Esophagus (tissue), 2 donors: Measurements from ENCODE around the gene SPEG. TPM values are rescaled to one million over a fixed set of nuclear protein-coding genes. Genes with fewer than 3 reads are reported as not detected.

Source experiments
- H3K27ac ChIP-seq, 2 donors: one replicate each; pipeline ENCODE4 v1.5.1; 2013; ENCODE audit warnings: low read depth in 2 of 2, mild to moderate bottlenecking in 2 of 2, inconsistent platforms in 1 of 2, low read length in 1 of 2, moderate library complexity in 1 of 2
- H3K27me3 ChIP-seq, 2 donors: one replicate each; pipeline ENCODE4 v1.6.1; 2013; ENCODE audit warnings: low read length in 2 of 2, control low read depth in 1 of 2, mild to moderate bottlenecking in 1 of 2; ENCODE audit not compliant: insufficient read depth in 2 of 2, control insufficient read depth in 1 of 2
- H3K36me3 ChIP-seq, 2 donors: one replicate each; pipeline ENCODE4 v1.6.1; 2013; ENCODE audit warnings: low read length in 1 of 2; ENCODE audit not compliant: control insufficient read depth in 2 of 2, insufficient read depth in 2 of 2
- H3K4me1 ChIP-seq, 2 donors: one replicate each; pipeline ENCODE4 v1.6.1; 2013; ENCODE audit warnings: low read length in 1 of 2; ENCODE audit not compliant: control insufficient read depth in 2 of 2, insufficient read depth in 2 of 2
- H3K4me3 ChIP-seq, 2 donors: one replicate each; pipeline ENCODE4 v1.5.1; 2013; ENCODE audit warnings: low read length in 2 of 2, mild to moderate bottlenecking in 2 of 2, low read depth in 1 of 2, moderate library complexity in 1 of 2
- H3K9me3 ChIP-seq, 2 donors: one replicate each; pipeline ENCODE4 v1.6.1; 2013; ENCODE audit warnings: mild to moderate bottlenecking in 2 of 2, low read depth in 1 of 2, low read length in 1 of 2, moderate library complexity in 1 of 2; ENCODE audit not compliant: control insufficient read depth in 2 of 2, insufficient read depth in 1 of 2
- WGBS, 2 donors: extraction: QIAGEN DNeasy Blood & Tissue Kit; methylation state at CpG; one replicate each; pipeline ENCODE4 v1.1.7; 2013; 5-methylcytosine and 5-hydroxymethylcytosine counted together
- polyA plus RNA-seq, 2 donors: library from polyadenylated mRNA; stranded (reverse); fragments of 200-250 nt; gene quantifications; one replicate each; pipeline ENCODE4 v1.2.3, GENCODE V29; 2013
- donor health status: healthy with polysubstance abuse.
- donor health status: Bipolar disorder and iron deficiency.

Gene SPEG
- polyA plus RNA-seq, 2 donors: 22.3 to 37.7 TPM

- 95% methylated on average over 26 of the region's 26 CpGs for WGBS, 2 donors
These were observed 113.0 kb downstream of the SPEG start for GRCh38 chr2:219547621-219548020.

More at GRCh38 chr2:219547621-219548020, 113.0 kb downstream of the SPEG start:
- Histone ChIP-seq H3K27me3 (no peaks in the 10 kb centered on the region), H3K27ac (no peak overlapping the region), H3K4me3 (no peak overlapping the region), H3K9me3 (no peaks in the 10 kb centered on the region), H3K36me3 (no peaks in the 10 kb centered on the region), H3K4me1 (peaks cover under 1 to 18% of the 10 kb centered on the region in 2 donors)

Other genes with a start within 250 kb of the SPEG start
- 10 to 100 TPM; 45.2 to 53.6 TPM for gene ZFAND2B, start 228.1 kb upstream of the SPEG start, polyA plus RNA-seq
- gene ABCB6, start 215.9 kb upstream of the SPEG start, polyA plus RNA-seq: 10 to 100 TPM; 24.5 to 45.2 TPM
- gene ATG9A, start 205.2 kb upstream of the SPEG start, polyA plus RNA-seq: 10 to 100 TPM; 20.8 to 28.4 TPM
- 10 to 100 TPM; 20.4 to 40.7 TPM for gene ANKZF1, start 205.0 kb upstream of the SPEG start, polyA plus RNA-seq
- gene GLB1L, start 189.4 kb upstream of the SPEG start, polyA plus RNA-seq: 1 to 10 TPM; 1.6 to 1.9 TPM
- gene STK16, start 189.4 kb upstream of the SPEG start, polyA plus RNA-seq: 10 to 100 TPM; 20.4 to 33.3 TPM
- under 1 TPM in 1 of 2 donors, not detected in 1; 0.02 TPM for gene TUBA4B, start 181.6 kb upstream of the SPEG start, polyA plus RNA-seq
- gene TUBA4A, start 180.9 kb upstream of the SPEG start, polyA plus RNA-seq: 100 to 1,000 TPM in 1 of 2 donors, 10 to 100 TPM in 1; 89.0 to 161 TPM
- gene DNAJB2, start 155.5 kb upstream of the SPEG start, polyA plus RNA-seq: 10 to 100 TPM; 42.4 to 47.8 TPM
- gene PTPRN, start 125.4 kb upstream of the SPEG start, polyA plus RNA-seq: under 1 TPM; 0.02 to 0.14 TPM
- gene RESP18, start 102.1 kb upstream of the SPEG start, polyA plus RNA-seq: not detected
- gene DNPEP, start 46.9 kb upstream of the SPEG start, polyA plus RNA-seq: 10 to 100 TPM; 46.2 to 49.6 TPM
- 100 to 1,000 TPM; 672 to 686 TPM for gene DES, start 16.5 kb upstream of the SPEG start, polyA plus RNA-seq
- gene GMPPA, start 64.0 kb downstream of the SPEG start, polyA plus RNA-seq: 10 to 100 TPM; 18.4 to 25.5 TPM
- gene ASIC4, start 79.6 kb downstream of the SPEG start, polyA plus RNA-seq: under 1 TPM; 0.01 to 0.02 TPM
- gene CHPF, start 109.0 kb downstream of the SPEG start, polyA plus RNA-seq: 10 to 100 TPM; 10.1 to 20.2 TPM
- gene TMEM198, start 109.2 kb downstream of the SPEG start, polyA plus RNA-seq: 1 to 10 TPM; 1.6 to 1.7 TPM
- 10 to 100 TPM; 19.9 to 28.6 TPM for gene OBSL1, start 136.7 kb downstream of the SPEG start, polyA plus RNA-seq
- gene INHA, start 137.5 kb downstream of the SPEG start, polyA plus RNA-seq: under 1 TPM; 0.24 to 0.71 TPM
- gene STK11IP, start 163.0 kb downstream of the SPEG start, polyA plus RNA-seq: 10 to 100 TPM; 17.0 to 25.5 TPM
- 1 to 10 TPM; 2.0 to 2.5 TPM for gene SLC4A3, start 192.8 kb downstream of the SPEG start, polyA plus RNA-seq